Activated CD8-positive, alpha-beta memory T cell treated with anti-CD3 and anti-CD28 coated beads for 1 hour (primary cell): ENCODE measurements around the gene TRIM71.
A peak's percentile ranks its signal among the peaks of the same experiment; 100 is the strongest.

Experiments used
- DNase-seq, 2 donors: peaks; one replicate each; pipeline ENCODE4 v3.0.0-alpha.2; 2020; ENCODE audit warnings: low read depth in 1 of 2; ENCODE audit errors: extremely low read depth in 1 of 2

Gene TRIM71

GRCh38 chr3:32886911-32887310, 69.1 kb downstream of the TRIM71 start:
- no peak for DNase-seq

GRCh38 chr3:32888739-32889138, 70.9 kb downstream of the TRIM71 start:
- DNase-seq: no peak

GRCh38 chr3:32890420-32891276, 72.9 kb downstream of the TRIM71 start:
- DNase-seq: no peak

GRCh38 chr3:32891365-32891764, 73.6 kb downstream of the TRIM71 start:
- DNase-seq: no peak

GRCh38 chr3:32892625-32893598, 75.1 kb downstream of the TRIM71 start:
- no peak for DNase-seq

GRCh38 chr3:32894977-32895376, 77.2 kb downstream of the TRIM71 start:
- DNase-seq: no peak

- no peak for DNase-seq
Observed at GRCh38 chr3:32895701-32896100, 77.9 kb downstream of the TRIM71 start.

GRCh38 chr3:32896143-32896542, 78.3 kb downstream of the TRIM71 start:
- DNase-seq: no peak

GRCh38 chr3:32897001-32897601, 79.3 kb downstream of the TRIM71 start:
- no peak for DNase-seq

- DNase-seq: no peak
Observed at GRCh38 chr3:32897981-32898623, 80.3 kb downstream of the TRIM71 start.

GRCh38 chr3:32899265-32899664, 81.5 kb downstream of the TRIM71 start:
- no peak for DNase-seq

GRCh38 chr3:32901005-32901932, 83.5 kb downstream of the TRIM71 start:
- no peak for DNase-seq

- peak in 1 of 2 donors; percentile 13 for DNase-seq
Observed at GRCh38 chr3:32902887-32903371, 85.1 kb downstream of the TRIM71 start.

GRCh38 chr3:32903953-32904352, 86.2 kb downstream of the TRIM71 start:
- no peak for DNase-seq

- no peak for DNase-seq
Observed at GRCh38 chr3:32909999-32910398, 92.2 kb downstream of the TRIM71 start.

GRCh38 chr3:32910954-32911353, 93.2 kb downstream of the TRIM71 start:
- no peak for DNase-seq

- DNase-seq: no peak
Observed at GRCh38 chr3:32912046-32912445, 94.2 kb downstream of the TRIM71 start.

GRCh38 chr3:32913790-32914446, 96.1 kb downstream of the TRIM71 start:
- no peak for DNase-seq

- DNase-seq: no peak
Observed at GRCh38 chr3:32919920-32920319, 102.1 kb downstream of the TRIM71 start.
